GM18907 (cell line): ENCODE measurements around the gene EML5.
"Not testable (repeated sequence)": the region's sequence is repeated elsewhere in the genome, so short reads cannot be mapped to it uniquely, and the experiment has no call there.

Experiments used
- ATAC-seq: cut with Tn5 transposase; IDR thresholded peaks from one replicate; pipeline ENCODE4 v1.9.1; 2021; ENCODE audit warnings: mild to moderate bottlenecking, moderate library complexity; ENCODE audit not compliant: unreplicated experiment

Gene EML5

GRCh38 chr14:88804035-88804434 lies 11.3 kb upstream of the EML5 start:
- ATAC-seq, result no peak

- no peak for ATAC-seq
Measured at GRCh38 chr14:88802596-88802995, 9.8 kb upstream of the EML5 start.

- ATAC-seq, result no peak
Measured at GRCh38 chr14:88799522-88799921, 6.8 kb upstream of the EML5 start.

- no peak for ATAC-seq
Measured at GRCh38 chr14:88798156-88798555, 5.4 kb upstream of the EML5 start.

GRCh38 chr14:88793259-88793625 lies 489 bp upstream of the EML5 start:
- ATAC-seq, result no peak

GRCh38 chr14:88791629-88792472 lies 902 bp downstream of the EML5 start:
- ATAC-seq, result no peak

GRCh38 chr14:88791252-88791621 lies 1.5 kb downstream of the EML5 start:
- no peak for ATAC-seq

- ATAC-seq, result no peak
Measured at GRCh38 chr14:88790501-88791251, 2.1 kb downstream of the EML5 start.

GRCh38 chr14:88789573-88789972 lies 3.2 kb downstream of the EML5 start:
- not testable (repeated sequence) for ATAC-seq

GRCh38 chr14:88786715-88787114 lies 6.0 kb downstream of the EML5 start:
- no peak for ATAC-seq

- ATAC-seq, result no peak
Measured at GRCh38 chr14:88785911-88786310, 6.8 kb downstream of the EML5 start.

- no peak for ATAC-seq
Measured at GRCh38 chr14:88775532-88775931, 17.2 kb downstream of the EML5 start.

GRCh38 chr14:88770736-88771135 lies 22.0 kb downstream of the EML5 start:
- no peak for ATAC-seq

- ATAC-seq, result no peak
Measured at GRCh38 chr14:88765130-88765529, 27.6 kb downstream of the EML5 start.

GRCh38 chr14:88753873-88754272 lies 38.9 kb downstream of the EML5 start:
- no peak for ATAC-seq

GRCh38 chr14:88750945-88751344 lies 41.8 kb downstream of the EML5 start:
- ATAC-seq, result no peak

GRCh38 chr14:88750413-88750812 lies 42.3 kb downstream of the EML5 start:
- ATAC-seq, result no peak

GRCh38 chr14:88749139-88749538 lies 43.6 kb downstream of the EML5 start:
- ATAC-seq, result no peak

- no peak for ATAC-seq
Measured at GRCh38 chr14:88748288-88748687, 44.5 kb downstream of the EML5 start.

- no peak for ATAC-seq
Measured at GRCh38 chr14:88746052-88746451, 46.7 kb downstream of the EML5 start.

- no peak for ATAC-seq
Measured at GRCh38 chr14:88737245-88737644, 55.5 kb downstream of the EML5 start.

GRCh38 chr14:88733121-88733520 lies 59.6 kb downstream of the EML5 start:
- ATAC-seq, result no peak
